OCI-LY7 (cell line): ENCODE data around the gene CYP4F2. TPM values are rescaled to one million over a fixed set of nuclear protein-coding genes. Genes with fewer than 3 reads are reported as not detected.

Experiments used
- BruUV-seq: library from RNA; stranded (reverse); fragments of 400-500 nt; replicated peaks from 2 replicates; lab custom pipeline; 2021; lab: Mats Ljungman, UMichigan
- CTCF ChIA-PET: fragments of 300-600 bp; sonication (Branson Sonifier 250); formaldehyde crosslinking; loops from one replicate; lab custom pipeline; 2022; ENCODE audit warnings: antibody characterized with exemption; ENCODE audit not compliant: unreplicated experiment; lab: Charles Lee
- POLR2A ChIA-PET: fragments of 300-600 bp; sonication (Branson Sonifier 250); formaldehyde crosslinking; loops from one replicate; lab custom pipeline; 2022; ENCODE audit warnings: antibody characterized with exemption; lab: Charles Lee
- DNase-seq: peaks from one replicate; pipeline ENCODE4 v3.0.0-alpha.2; 2015; ENCODE audit warnings: low spot score
- H2AFZ ChIP-seq: fragments of 200-600 bp; sonication (generic), shearing (Covaris generic); 2 replicates; pipeline ENCODE4 v1.6.1; 2014; ENCODE audit warnings: mild to moderate bottlenecking, antibody characterized with exemption, low read length, moderate library complexity
- H3K27ac ChIP-seq: fragments of 200-600 bp; sonication (generic); 2 replicates; pipeline ENCODE4 v1.5.1; 2014; ENCODE audit warnings: mixed run types, low read depth, mild to moderate bottlenecking, moderate library complexity, low read length, inconsistent platforms; ENCODE audit not compliant: poor library complexity, severe bottlenecking
- H3K36me3 ChIP-seq: fragments of 200-600 bp; sonication (generic); 2 replicates; pipeline ENCODE4 v1.6.1; 2014; ENCODE audit warnings: mild to moderate bottlenecking, antibody characterized with exemption, low read length, moderate library complexity, mixed read lengths; ENCODE audit not compliant: insufficient read depth
- H3K4me1 ChIP-seq: fragments of 200-600 bp; sonication (generic); 2 replicates; pipeline ENCODE4 v1.5.1; 2014; ENCODE audit warnings: mild to moderate bottlenecking, low read length; ENCODE audit not compliant: insufficient read depth, poor library complexity, severe bottlenecking
- H3K4me2 ChIP-seq: fragments of 200-600 bp; sonication (generic); 2 replicates; pipeline ENCODE4 v1.6.1; 2014; ENCODE audit warnings: mild to moderate bottlenecking, low read length
- H3K4me3 ChIP-seq: fragments of 200-600 bp; sonication (generic); 2 replicates; pipeline ENCODE4 v1.5.1; 2014; ENCODE audit warnings: mild to moderate bottlenecking, low read depth, low read length; ENCODE audit not compliant: poor library complexity, severe bottlenecking
- H3K79me2 ChIP-seq: fragments of 200-600 bp; sonication (generic); 2 replicates; pipeline ENCODE4 v1.6.1; 2016; ENCODE audit warnings: low read depth, mild to moderate bottlenecking, low read length, moderate library complexity, mixed read lengths; ENCODE audit not compliant: insufficient read depth
- H3K9me2 ChIP-seq: fragments of 200-600 bp; sonication (generic); 2 replicates; pipeline ENCODE4 v1.6.1; 2016; ENCODE audit warnings: mild to moderate bottlenecking, low read length, mixed read lengths; ENCODE audit not compliant: insufficient read depth
- H3K9me3 ChIP-seq: fragments of 200-600 bp; sonication (generic); 2 replicates; pipeline ENCODE4 v1.6.1; 2014; ENCODE audit warnings: mild to moderate bottlenecking, mixed run types, low read length, mixed read lengths
- H4K20me1 ChIP-seq: fragments of 200-600 bp; sonication (generic); 2 replicates; pipeline ENCODE4 v1.6.1; 2014; ENCODE audit warnings: mild to moderate bottlenecking, antibody characterized with exemption, low read length, moderate library complexity, mixed read lengths; ENCODE audit not compliant: insufficient read depth
- CTCF ChIP-seq: fragments of 200-600 bp; sonication (generic); conservative IDR thresholded peaks from 2 replicates; pipeline ENCODE4 v1.5.1; 2014; ENCODE audit warnings: mild to moderate bottlenecking, antibody characterized with exemption, low read length, moderate library complexity, mixed read lengths
- EZH2phosphoT487 ChIP-seq: fragments of 200-600 bp; sonication (generic); IDR thresholded peaks from 2 replicates; pipeline ENCODE4 v1.6.1; 2018; ENCODE audit warnings: low read depth, borderline replicate concordance, mild to moderate bottlenecking, mixed run types, antibody characterized with exemption, low read length, moderate library complexity, mixed read lengths
- intact Hi-C: fragments of 100-400 bp; cut with micrococcal nuclease; formaldehyde crosslinking; loops from one replicate; pipeline ENCODE4 v1.10.0; 2022; ENCODE audit not compliant: unreplicated experiment
- total RNA-seq, 2 experiments: library from RNA; depleted of rRNA in 1 of 2; stranded (reverse); fragments of >200 nt in 1 of 2; shearing (Covaris generic) in 1 of 2; gene quantifications; 2 replicates each; pipeline ENCODE4 v1.2.3, GENCODE V29; 2014 to 2022

CYP4F2 gene
- total RNA-seq, 2 experiments from 2014 or later, result not detected

GRCh38 chr19:15869873-15870272 is 28.0 kb downstream of the CYP4F2 start:
- ChIA-PET POLR2A (interaction anchor here (0.6 kb wide), 1 partner anchor 12 kb away, joined by 3 read pairs; no protein-coding TSS in a partner anchor), CTCF (interaction anchor here (0.5 kb wide), 1 partner anchor 236 kb away, joined by 3 read pairs; no protein-coding TSS in a partner anchor)
- no TSS peak for BruUV-seq
- no peaks in the 10 kb centered on the region for H4K20me1 ChIP-seq
- no peaks in the 10 kb centered on the region for H3K9me3 ChIP-seq
- H3K4me2 ChIP-seq, result no peak overlapping the region
- no peaks in the 10 kb centered on the region for H3K4me1 ChIP-seq
- no peaks in the 10 kb centered on the region for H3K36me3 ChIP-seq
- no peaks in the 10 kb centered on the region for H3K79me2 ChIP-seq
- H3K27ac ChIP-seq, result no peak overlapping the region
- TF ChIP-seq EZH2phosphoT487 (no peak), CTCF (no peak)
- no peak for DNase-seq
- no peak overlapping the region for H3K4me3 ChIP-seq
- intact Hi-C loops, result no loop called here
- H3K9me2 ChIP-seq, result no peaks in the 10 kb centered on the region
- no peak overlapping the region for H2AFZ ChIP-seq

- H3K4me2 ChIP-seq, result no peak overlapping the region
- peak; percentile 35 for DNase-seq
Observed at GRCh38 chr19:15869109-15869555, 28.7 kb downstream of the CYP4F2 start.

More at GRCh38 chr19:15869109-15869555, 28.7 kb downstream of the CYP4F2 start:
- Histone ChIP-seq H3K9me2 (no peaks in the 10 kb centered on the region), H3K4me3 (no peak overlapping the region), H3K79me2 (no peaks in the 10 kb centered on the region), H3K27ac (no peak overlapping the region), H3K9me3 (no peaks in the 10 kb centered on the region), H3K4me1 (no peaks in the 10 kb centered on the region), H3K36me3 (no peaks in the 10 kb centered on the region), H2AFZ (no peak overlapping the region), H4K20me1 (no peaks in the 10 kb centered on the region)
- intact Hi-C loops, result no loop called here
- no TSS peak for BruUV-seq
- POLR2A ChIA-PET, result interaction anchor here (0.6 kb wide), 1 partner anchor 13 kb away, joined by 3 read pairs; no protein-coding TSS in a partner anchor
- TF ChIP-seq EZH2phosphoT487 (no peak), CTCF (peak; percentile 75)
- CTCF ChIA-PET, result no interaction called here
